HG03558 (cell line): Measurements from ENCODE around the gene ZNF384.

ENCODE experiments used
- ATAC-seq: cut with Tn5 transposase; IDR thresholded peaks from one replicate; pipeline ENCODE4 v1.9.1; 2021; ENCODE audit warnings: moderate number of reproducible peaks; ENCODE audit not compliant: unreplicated experiment; ENCODE audit errors: extremely low read depth

The ZNF384 gene

GRCh38 chr12:6662906-6663742, 26.1 kb downstream of the ZNF384 start, which contains the start of gene ING4:
ING4 (minus strand) TSS chr12:6663119; CDS start chr12:6663101, 18 bp downstream.
- peak; percentile 85 for ATAC-seq

GRCh38 chr12:6662602-6662905, 26.6 kb downstream of the ZNF384 start:
- ATAC-seq, result no peak

GRCh38 chr12:6653987-6654386, 35.2 kb downstream of the ZNF384 start:
- no peak for ATAC-seq

DNA sequence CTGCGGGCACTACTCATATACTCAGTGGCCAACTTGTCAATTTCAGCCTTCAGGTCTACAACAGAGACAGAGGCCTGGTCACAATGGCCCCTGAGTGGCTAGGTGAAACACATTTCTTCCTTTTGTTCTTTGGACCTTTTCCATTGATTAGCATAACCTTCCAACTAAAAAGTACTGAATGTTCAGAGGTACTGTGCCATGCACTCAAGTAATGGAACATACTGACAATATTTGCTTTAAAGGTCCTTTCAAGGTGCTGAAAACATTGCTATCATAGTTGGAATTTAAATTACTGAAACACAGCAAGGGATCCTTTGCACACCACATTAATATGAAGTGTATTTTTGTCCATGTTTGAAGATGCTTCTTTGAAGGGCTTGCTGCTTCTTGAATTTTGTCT, 35.8 kb downstream of the ZNF384 start:
- ATAC-seq, result no peak

- no peak for ATAC-seq
These were observed 36.8 kb downstream of the ZNF384 start for GRCh38 chr12:6652391-6652790.

GRCh38 chr12:6650832-6651231, 38.3 kb downstream of the ZNF384 start:
- no peak for ATAC-seq

- ATAC-seq, result no peak
These were observed 42.0 kb downstream of the ZNF384 start, which contains the start of gene ACRBP for GRCh38 chr12:6647083-6647604. ACRBP (minus strand) TSS chr12:6647432; CDS start chr12:6647366, 66 bp downstream.

- ATAC-seq, result no peak
These were observed 42.7 kb downstream of the ZNF384 start for GRCh38 chr12:6646276-6647082.

GRCh38 chr12:6644903-6645302, 44.3 kb downstream of the ZNF384 start:
- no peak for ATAC-seq

DNA sequence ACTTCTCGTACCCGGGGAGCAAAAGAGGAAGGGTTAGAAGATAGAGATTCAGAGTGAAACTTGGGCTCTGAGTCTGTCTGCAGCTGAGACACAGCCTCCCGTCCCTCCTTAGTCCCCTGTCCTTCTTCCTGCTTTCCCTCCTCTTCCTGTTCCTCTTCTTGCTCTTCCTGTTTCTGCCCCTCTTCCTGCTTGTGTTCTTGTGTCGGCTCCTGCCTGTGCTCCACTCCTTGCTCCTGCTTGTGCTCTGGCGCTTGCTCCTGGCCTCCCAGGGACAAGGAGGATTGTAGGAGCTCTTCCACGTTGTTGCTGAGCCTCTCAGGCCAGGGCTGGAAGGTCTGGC, 44.9 kb downstream of the ZNF384 start:
- ATAC-seq, result no peak

- ATAC-seq, result no peak
These were observed 45.5 kb downstream of the ZNF384 start for GRCh38 chr12:6643569-6644256.

- ATAC-seq, result no peak
These were observed 48.0 kb downstream of the ZNF384 start for GRCh38 chr12:6641131-6641530.

- ATAC-seq, result no peak
These were observed 48.7 kb downstream of the ZNF384 start for GRCh38 chr12:6640497-6640896.

- no peak for ATAC-seq
These were observed 49.9 kb downstream of the ZNF384 start for GRCh38 chr12:6639151-6639801.

DNA sequence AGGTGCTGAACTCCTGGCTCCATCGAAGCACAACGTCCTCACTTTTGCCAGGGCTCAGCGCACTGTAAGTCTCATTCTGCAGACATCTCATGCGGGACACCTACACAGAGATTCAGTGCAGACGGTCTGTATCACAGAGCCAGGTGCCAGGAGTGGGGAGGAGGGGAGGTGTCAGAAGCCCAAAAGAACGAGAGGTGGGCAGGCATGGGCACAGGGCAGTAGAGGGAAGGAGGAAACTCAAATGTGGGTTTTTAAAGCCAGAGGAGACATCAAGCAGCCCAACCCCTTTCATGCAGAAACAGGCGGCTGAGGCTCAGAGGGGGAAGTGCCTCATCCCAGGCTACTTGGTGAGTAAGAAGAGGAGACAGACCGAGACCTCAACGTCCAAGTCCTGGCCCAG, 50.9 kb downstream of the ZNF384 start:
- ATAC-seq, result no peak

GRCh38 chr12:6635856-6636531, 53.2 kb downstream of the ZNF384 start, which contains the start of gene LPAR5:
LPAR5 (minus strand) TSS chr12:6635959; CDS start chr12:6621248, 14,711 bp downstream.
- ATAC-seq, result no peak

DNA sequence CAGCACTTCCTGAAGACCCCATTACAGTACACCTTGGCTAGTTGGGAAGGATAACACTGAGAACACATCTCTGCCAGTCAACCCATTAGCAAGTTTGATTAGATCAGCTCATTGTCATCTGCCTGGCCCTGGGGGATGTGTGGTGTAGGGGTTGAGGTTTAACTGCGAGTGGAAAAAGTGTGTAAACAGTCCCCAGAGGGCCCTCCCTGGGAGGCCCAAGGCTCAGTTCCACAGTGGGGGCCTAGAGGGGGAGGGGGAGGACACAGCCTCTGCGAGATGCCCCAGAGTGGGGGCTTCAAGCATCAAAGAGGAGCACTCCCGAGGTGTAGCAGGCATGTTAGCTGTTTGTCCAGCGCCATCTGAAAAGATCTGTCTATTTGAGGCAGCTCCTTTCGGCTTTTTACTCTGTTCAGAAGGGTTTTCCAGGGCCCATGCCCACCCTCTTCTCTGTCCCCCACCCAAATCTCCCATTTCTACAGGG, 53.8 kb downstream of the ZNF384 start:
- ATAC-seq, result no peak

DNA sequence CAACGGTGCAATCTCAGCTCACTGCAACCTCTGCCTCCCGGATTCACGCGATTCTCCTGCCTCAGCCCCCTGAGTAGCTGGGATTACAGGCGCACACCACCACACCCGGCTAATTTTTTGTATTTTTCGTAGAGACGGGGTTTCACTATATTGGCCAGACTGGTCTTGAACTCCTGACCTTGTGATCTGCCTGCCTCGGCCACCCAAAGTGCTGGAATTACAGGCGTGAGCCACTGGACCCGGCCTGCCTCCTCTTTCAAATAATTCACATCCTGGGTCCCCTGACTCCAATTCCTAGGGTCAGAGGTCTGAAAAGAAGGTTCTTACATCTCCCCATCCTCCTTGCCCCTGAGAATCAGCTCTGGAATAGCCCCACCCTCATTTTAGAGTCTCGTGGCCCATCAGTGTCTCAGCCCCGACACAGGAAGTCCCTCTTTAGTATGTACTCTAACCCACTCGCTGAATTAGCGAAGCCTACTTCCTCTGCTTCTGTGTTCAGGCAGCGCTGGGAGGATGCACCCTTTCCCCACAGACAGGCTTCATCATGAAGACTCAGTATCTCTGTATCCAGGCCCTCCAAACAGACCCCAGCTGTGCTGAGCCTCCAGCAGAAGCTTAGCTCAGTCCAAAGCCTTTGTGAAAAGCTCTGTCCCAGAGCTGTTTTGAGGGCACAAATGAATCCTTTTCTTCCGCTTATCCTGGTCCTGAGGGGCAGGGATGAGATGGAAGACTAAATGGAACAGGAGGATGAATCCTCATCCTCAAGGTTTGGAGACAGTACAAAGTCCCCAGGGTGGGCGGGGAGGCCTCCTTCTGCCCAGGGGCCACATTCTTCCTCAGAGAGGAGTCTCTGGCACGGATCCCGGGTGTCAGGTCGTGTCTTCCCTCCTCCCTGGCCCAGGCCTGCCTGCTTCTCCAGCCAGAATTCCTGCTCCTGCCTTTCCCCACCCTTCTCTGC, 56.9 kb downstream of the ZNF384 start:
- no peak for ATAC-seq
